HCEC 1CT (cell line): ENCODE data around the gene KRT5.
"Not testable (repeated sequence)": the region's sequence is repeated elsewhere in the genome, so short reads cannot be mapped to it uniquely, and the experiment has no call there.

Source experiments
- DNase-seq: peaks from one replicate; pipeline ENCODE4 v3.0.0-alpha.2; 2017

Gene KRT5

DNA sequence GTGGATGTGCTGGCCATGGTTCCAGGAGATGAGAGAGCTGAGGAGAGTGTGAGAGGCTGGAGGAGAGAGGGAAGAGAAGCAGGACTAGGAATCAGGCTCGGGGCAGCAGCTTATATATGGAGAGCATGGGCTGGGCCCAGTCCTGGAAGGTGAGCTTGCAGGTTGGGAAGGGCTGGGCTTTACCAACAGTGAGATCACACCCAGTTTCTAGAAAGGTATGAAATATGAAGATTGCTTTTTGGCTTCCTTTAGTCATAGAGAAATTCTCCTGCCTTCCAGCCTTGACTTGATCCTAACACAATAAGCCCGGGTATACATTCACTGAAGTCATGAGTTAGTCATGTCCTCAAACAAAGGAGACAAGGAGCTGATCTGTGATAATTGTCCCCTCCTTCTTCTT is 27.0 kb downstream of the KRT5 start, which contains the start of gene KRT6A:
Gene KRT6A, minus strand, starts transcription at position 86 of the 400 bp plus-strand sequence. Its CDS starts 69 bp downstream, at position 17.
- no peak for DNase-seq

DNA sequence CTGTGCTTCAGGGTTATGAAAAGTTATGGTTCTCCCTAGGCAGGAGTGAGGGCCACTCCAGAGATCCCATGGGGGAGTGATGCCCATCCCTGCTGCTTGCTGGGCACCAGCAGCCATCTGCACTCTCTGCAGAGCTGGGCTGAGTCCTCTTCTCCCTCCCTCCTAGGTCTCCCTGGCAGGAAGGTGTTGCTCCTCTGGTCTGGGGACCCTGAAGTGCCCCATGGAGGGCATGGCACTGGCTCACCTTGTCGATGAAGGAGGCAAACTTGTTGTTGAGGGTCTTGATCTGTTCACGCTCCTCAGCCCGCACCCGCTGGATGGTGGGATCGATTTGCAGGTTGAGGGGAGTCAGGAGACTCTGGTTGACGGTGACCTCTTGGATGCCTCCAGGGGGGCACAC is 27.8 kb downstream of the KRT5 start:
- not testable (repeated sequence) for DNase-seq

DNA sequence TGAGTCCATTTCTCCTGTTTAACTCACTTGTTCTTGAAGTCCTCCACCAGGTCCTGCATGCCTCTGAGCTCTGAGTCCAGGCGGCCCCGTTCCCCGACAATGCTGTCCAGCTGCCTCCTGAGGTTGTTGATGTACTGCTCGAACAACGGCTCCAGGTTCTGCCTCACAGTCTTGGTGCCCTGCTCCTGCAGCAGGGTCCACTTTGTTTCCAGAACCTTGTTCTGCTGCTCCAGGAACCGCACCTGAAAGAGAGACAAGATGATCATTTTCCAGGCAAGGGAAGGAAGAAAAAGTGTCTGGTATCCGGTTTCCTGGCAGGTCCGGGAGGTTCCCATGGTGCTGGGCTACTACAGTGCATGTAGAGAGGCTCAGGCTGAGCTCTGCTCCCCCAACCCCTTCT is 28.7 kb downstream of the KRT5 start:
- DNase-seq, result not testable (repeated sequence)

DNA sequence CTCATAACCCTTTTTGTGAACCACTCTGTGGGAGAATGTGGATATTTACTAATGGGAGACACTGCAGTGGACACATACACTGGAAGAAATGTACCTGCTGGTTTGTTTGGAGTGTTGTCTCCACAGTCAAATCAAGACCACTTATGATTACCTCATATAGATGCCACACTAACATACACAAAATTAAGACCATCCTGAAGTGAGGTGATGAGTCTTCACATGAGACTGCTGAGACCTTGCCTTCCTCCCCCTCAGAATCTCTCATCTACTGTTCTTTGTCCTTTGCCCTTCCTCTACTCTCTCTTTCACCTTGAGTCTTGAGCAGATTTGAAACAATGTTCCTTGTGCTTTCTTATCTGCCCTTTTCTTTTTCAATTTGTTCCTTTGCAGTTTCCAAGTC is 31.5 kb downstream of the KRT5 start:
- DNase-seq, result no peak

DNA sequence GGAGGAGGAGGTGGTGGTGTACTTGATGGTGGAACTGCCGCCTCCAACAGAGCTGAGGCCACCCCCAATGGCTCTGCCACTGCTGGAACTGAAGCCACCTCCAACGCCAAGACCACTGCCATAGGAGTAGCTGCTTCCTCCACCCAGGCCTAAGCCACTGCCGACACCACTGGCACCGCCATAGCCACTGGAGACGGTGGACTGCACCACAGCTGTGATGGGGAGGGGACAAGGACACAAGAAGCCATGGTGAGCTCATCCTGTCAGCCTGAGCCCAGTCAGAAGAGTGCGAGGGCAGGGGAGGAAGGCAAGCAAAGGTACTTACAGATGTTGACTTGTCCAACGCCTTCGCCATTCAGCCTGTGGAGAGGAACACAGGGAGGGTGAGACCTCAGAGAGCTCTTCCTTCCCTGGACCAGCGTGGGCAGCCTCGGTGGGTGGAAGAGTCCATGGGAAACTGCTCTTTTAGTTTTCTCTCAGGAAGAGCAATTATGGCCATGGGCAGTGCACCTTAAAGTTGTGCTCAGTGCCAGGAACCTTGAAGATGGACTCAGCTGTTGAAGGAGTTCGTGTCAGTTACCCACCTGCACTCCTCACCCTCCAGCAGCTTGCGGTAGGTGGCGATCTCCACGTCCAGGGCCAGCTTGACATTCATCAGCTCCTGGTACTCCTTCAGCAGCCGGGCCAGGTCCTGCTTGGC is 32.3 kb downstream of the KRT5 start:
- DNase-seq, result not testable (repeated sequence)

DNA sequence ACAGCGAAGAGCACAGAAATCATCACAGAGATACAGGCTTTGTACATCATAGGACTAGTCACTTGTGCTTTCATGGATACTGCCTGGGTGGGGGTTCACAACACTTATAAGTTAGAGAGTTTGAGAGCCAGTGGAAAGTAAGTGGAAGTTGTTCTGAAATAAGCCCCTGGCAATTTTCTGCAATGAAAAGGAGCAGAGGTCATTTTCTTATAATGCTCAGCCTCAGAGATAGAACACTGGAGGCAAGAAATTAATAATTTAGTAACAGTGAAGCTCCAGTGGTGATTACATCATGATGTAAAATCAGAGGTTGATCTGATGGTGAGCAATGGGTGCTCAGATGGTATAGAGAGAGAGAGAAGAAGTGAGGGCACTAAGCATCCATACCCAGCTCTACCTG is 33.0 kb downstream of the KRT5 start:
- no peak for DNase-seq

DNA sequence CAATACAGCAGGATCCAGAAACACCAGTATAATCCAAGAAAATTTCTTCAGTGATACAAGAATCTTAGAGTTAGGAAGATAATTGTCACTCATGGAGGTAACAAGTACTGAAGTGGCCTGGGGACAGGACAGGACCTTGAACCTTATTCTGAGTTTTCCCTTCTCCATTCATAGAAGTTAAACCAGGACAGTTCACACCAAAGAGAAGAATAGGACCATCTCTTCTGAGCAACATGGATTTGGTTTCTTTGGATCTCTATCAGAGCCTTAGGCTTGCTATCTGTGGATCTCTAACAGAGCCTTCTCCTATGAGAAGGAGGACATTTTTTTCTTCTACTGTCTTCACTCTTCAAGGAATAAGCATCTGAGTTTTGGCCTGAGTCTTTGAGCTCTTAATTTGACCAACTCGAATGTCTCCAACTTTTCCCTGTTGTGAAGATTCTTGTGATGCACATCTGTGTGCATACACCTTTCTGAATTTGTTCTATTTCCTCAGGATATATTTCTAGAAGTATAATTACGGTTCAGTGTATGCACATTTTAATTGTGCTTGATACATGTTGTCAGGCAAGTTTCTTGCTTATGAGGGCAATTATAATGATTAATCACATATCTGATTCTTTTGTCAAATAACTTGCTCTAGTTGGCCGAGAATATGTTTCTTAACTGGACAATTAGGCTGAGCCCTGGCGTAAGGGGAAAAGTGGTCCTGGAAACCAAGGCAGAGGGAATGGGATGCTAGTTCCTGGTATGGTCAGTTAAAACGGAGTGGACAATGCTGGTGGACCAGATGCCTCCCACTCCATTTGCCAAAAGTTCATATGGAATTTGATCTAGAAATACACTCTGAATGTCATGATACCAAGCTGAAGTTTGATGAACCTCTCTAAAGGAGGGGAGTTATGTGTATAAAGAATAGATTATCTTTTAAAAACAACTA is 33.8 kb downstream of the KRT5 start:
- no peak for DNase-seq

DNA sequence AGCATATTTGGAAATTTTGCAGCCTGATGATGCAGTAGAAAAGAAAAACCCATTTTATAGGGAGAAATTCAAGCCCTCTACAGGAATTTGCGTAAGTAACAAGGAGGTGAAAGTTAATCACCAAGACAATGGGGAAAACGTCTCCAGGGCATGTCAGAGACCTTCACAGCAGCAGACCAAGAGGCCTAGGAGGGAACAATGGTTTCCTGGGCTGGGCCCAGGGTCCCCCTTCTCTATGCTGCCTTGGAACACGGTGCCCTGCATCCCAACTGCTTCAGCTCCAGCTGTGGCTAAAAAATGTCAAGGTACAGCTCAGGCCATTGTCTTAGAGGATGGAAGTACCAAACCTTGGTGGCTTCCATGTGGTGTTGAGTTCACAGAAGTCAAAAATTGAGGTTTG is 40.1 kb downstream of the KRT5 start:
- DNase-seq, result no peak

DNA sequence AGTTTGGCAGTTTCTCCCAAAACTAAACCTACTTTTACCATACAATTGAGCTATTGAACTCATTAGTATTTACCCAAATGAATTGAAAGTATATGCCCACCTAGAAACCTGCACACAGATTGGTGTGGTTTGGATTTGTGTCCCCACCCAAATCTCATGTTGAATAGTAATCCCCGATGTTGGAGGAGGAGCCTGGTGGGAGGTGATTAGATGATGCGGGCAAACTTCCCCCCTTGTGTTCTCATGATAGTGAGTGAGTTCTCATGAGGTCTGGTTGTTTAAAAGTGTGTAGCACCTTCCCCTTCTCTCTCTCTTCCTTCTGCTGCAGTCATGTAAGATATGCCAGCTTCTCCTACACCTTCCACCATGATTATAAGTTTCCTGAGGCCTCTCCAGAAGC is 42.5 kb downstream of the KRT5 start:
- no peak for DNase-seq

DNA sequence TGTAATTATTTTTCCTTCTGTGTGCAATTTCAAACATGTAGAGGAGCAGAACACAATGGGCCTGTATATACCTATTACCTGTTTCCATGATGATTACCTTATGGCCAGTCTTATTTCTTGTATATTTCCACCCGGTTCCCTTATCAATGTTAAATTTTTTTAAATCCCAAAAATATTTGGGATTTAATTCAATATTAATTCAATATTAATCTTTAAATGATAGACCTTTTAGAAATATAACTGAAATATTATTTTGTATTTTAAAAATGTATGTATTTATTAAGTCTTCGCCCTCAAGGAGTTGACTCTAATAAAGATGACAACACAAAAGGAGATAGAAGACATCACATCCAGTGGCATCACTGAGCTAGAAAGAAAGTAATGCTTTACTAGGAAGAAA is 46.0 kb downstream of the KRT5 start:
- DNase-seq, result no peak

DNA sequence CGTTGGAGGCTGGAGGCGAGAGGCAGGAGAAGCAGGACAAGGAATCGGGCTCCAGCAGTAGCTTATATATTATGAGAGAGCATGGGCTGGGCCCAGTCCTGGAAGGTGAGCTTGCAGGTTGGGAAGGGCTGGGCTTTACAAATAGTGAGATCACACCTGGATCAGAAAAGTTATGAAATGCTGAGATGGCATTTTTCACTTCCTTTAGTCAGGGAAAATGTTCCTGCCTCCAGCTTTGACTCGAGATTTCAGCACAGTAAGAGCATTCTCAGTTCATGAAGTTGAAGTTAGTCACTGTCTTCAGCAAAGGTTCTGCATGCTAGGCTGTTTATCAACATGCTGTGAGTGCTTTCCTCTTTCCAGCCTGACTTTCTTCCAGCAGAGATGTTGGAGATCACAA is 46.4 kb downstream of the KRT5 start, which contains the start of gene KRT6C:
Gene KRT6C, minus strand, starts transcription at position 38 of the 400 bp plus-strand sequence. CDS start 68 bp downstream, outside the sequence.
- DNase-seq, result no peak

DNA sequence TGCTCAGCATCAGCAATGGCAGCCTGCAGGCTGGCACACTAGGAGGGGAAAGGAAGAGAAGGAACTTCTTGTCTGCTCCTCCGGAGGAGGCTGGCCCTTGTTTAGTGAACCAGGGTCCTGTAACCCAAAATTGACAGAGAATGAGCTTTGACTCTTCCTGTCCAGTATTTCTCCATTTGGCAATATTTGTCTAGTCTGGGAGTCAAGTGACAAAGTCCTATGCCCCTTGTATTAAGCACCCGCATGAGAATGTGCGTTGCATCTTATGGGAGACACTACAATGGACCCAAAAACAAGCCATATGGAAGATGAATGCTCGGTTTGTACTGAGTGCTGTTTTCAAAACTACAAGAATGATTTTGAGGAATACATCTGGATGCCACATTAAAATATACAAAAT is 50.3 kb downstream of the KRT5 start:
- no peak for DNase-seq

DNA sequence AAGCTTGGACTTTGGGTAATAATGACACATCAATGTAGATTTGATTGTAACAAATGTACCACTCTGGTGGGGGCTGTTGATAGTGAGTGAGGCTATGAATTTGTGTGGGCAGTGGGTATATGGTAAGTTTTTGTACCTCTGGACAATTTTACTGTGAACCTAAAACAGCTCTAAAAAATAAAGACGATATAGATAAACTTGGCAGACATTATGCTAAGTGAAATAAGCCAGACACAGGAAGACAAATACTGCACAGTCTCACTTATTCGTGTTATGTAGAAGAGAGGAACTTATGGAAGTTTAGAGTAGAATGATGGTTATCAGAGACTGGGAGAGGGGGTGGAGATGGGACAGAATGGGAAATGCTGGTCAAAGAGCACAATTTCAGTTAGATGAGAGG is 55.3 kb downstream of the KRT5 start:
- DNase-seq, result no peak
